Measurements from ENCODE around the gene PTPDC1.

The PTPDC1 gene

GRCh38 chr9:94144394-94144793 lies 60.1 kb downstream of the PTPDC1 start:
- H3K4me1 ChIP-seq (ENCODE audit: control insufficient read depth, insufficient read depth, low read length): peaks cover 22% of the 10 kb centered on the region
- no peaks in the 10 kb centered on the region for H3K36me3 ChIP-seq (ENCODE audit: control insufficient read depth, insufficient read depth, low read length)
- no peak overlapping the region for H3K9ac ChIP-seq (ENCODE audit: low read length)
- H3K4me3 ChIP-seq (ENCODE audit: low read depth, low read length): no peak overlapping the region
- H3K9me3 ChIP-seq (ENCODE audit: control insufficient read depth, insufficient read depth, low read depth, low read length): no peaks in the 10 kb centered on the region
- H3K27ac ChIP-seq (ENCODE audit: low read depth, low read length): no peak overlapping the region
- no peaks in the 10 kb centered on the region for H3K27me3 ChIP-seq (ENCODE audit: control insufficient read depth, insufficient read depth, low read length)

- no peak overlapping the region for H3K4me3 ChIP-seq (ENCODE audit: low read depth, low read length)
- no peaks in the 10 kb centered on the region for H3K36me3 ChIP-seq (ENCODE audit: control insufficient read depth, insufficient read depth, low read length)
These were observed 61.4 kb downstream of the PTPDC1 start for GRCh38 chr9:94145640-94146039.

GRCh38 chr9:94147776-94148175 lies 63.5 kb downstream of the PTPDC1 start:
- peaks cover 36% of the 10 kb centered on the region for H3K4me1 ChIP-seq (ENCODE audit: control insufficient read depth, insufficient read depth, low read length)
- no peaks in the 10 kb centered on the region for H3K27me3 ChIP-seq (ENCODE audit: control insufficient read depth, insufficient read depth, low read length)
- no peak overlapping the region for H3K9ac ChIP-seq (ENCODE audit: low read length)
- no peak overlapping the region for H3K27ac ChIP-seq (ENCODE audit: low read depth, low read length)
- H3K9me3 ChIP-seq (ENCODE audit: control insufficient read depth, insufficient read depth, low read depth, low read length): no peaks in the 10 kb centered on the region
- no peaks in the 10 kb centered on the region for H3K36me3 ChIP-seq (ENCODE audit: control insufficient read depth, insufficient read depth, low read length)
- H3K4me3 ChIP-seq (ENCODE audit: low read depth, low read length): no peak overlapping the region

More at GRCh38 chr9:94145640-94146039, 61.4 kb downstream of the PTPDC1 start:
- H3K9me3 ChIP-seq (ENCODE audit: control insufficient read depth, insufficient read depth, low read depth, low read length): no peaks in the 10 kb centered on the region
- no peak overlapping the region for H3K27ac ChIP-seq (ENCODE audit: low read depth, low read length)
- no peak overlapping the region for H3K9ac ChIP-seq (ENCODE audit: low read length)
- H3K4me1 ChIP-seq (ENCODE audit: control insufficient read depth, insufficient read depth, low read length): peaks cover 34% of the 10 kb centered on the region
- H3K27me3 ChIP-seq (ENCODE audit: control insufficient read depth, insufficient read depth, low read length): no peaks in the 10 kb centered on the region

GRCh38 chr9:94148419-94148818 lies 64.2 kb downstream of the PTPDC1 start:
- Histone ChIP-seq H3K36me3 (ENCODE audit: control insufficient read depth, insufficient read depth, low read length) (no peaks in the 10 kb centered on the region), H3K27me3 (ENCODE audit: control insufficient read depth, insufficient read depth, low read length) (no peaks in the 10 kb centered on the region), H3K9ac (ENCODE audit: low read length) (no peak overlapping the region), H3K4me3 (ENCODE audit: low read depth, low read length) (no peak overlapping the region), H3K27ac (ENCODE audit: low read depth, low read length) (no peak overlapping the region), H3K4me1 (ENCODE audit: control insufficient read depth, insufficient read depth, low read length) (peaks cover 36% of the 10 kb centered on the region), H3K9me3 (ENCODE audit: control insufficient read depth, insufficient read depth, low read depth, low read length) (no peaks in the 10 kb centered on the region)

GRCh38 chr9:94149696-94150095 lies 65.4 kb downstream of the PTPDC1 start:
- H3K4me1 ChIP-seq (ENCODE audit: control insufficient read depth, insufficient read depth, low read length): peaks cover 36% of the 10 kb centered on the region
- H3K27ac ChIP-seq (ENCODE audit: low read depth, low read length): no peak overlapping the region
- H3K9me3 ChIP-seq (ENCODE audit: control insufficient read depth, insufficient read depth, low read depth, low read length): peaks cover 5% of the 10 kb centered on the region; the same call in 1 of the 2 replicates
- H3K27me3 ChIP-seq (ENCODE audit: control insufficient read depth, insufficient read depth, low read length): no peaks in the 10 kb centered on the region
- no peaks in the 10 kb centered on the region for H3K36me3 ChIP-seq (ENCODE audit: control insufficient read depth, insufficient read depth, low read length)
- H3K4me3 ChIP-seq (ENCODE audit: low read depth, low read length): no peak overlapping the region
- no peak overlapping the region for H3K9ac ChIP-seq (ENCODE audit: low read length)

GRCh38 chr9:94150279-94150828 lies 66.1 kb downstream of the PTPDC1 start:
- Histone ChIP-seq H3K27me3 (ENCODE audit: control insufficient read depth, insufficient read depth, low read length) (no peaks in the 10 kb centered on the region), H3K9ac (ENCODE audit: low read length) (no peak overlapping the region), H3K4me1 (ENCODE audit: control insufficient read depth, insufficient read depth, low read length) (peaks cover 36% of the 10 kb centered on the region), H3K9me3 (ENCODE audit: control insufficient read depth, insufficient read depth, low read depth, low read length) (peaks cover 5% of the 10 kb centered on the region; the same call in 1 of the 2 replicates), H3K4me3 (ENCODE audit: low read depth, low read length) (no peak overlapping the region), H3K36me3 (ENCODE audit: control insufficient read depth, insufficient read depth, low read length) (no peaks in the 10 kb centered on the region), H3K27ac (ENCODE audit: low read depth, low read length) (no peak overlapping the region)

GRCh38 chr9:94150890-94151650 lies 66.8 kb downstream of the PTPDC1 start:
- Histone ChIP-seq H3K9ac (ENCODE audit: low read length) (no peak overlapping the region), H3K27me3 (ENCODE audit: control insufficient read depth, insufficient read depth, low read length) (no peaks in the 10 kb centered on the region), H3K4me3 (ENCODE audit: low read depth, low read length) (no peak overlapping the region), H3K36me3 (ENCODE audit: control insufficient read depth, insufficient read depth, low read length) (no peaks in the 10 kb centered on the region), H3K4me1 (ENCODE audit: control insufficient read depth, insufficient read depth, low read length) (peaks cover 36% of the 10 kb centered on the region), H3K27ac (ENCODE audit: low read depth, low read length) (no peak overlapping the region), H3K9me3 (ENCODE audit: control insufficient read depth, insufficient read depth, low read depth, low read length) (peaks cover 5% of the 10 kb centered on the region; the same call in 1 of the 2 replicates)

GRCh38 chr9:94153905-94154304 lies 69.6 kb downstream of the PTPDC1 start:
- H3K4me3 ChIP-seq (ENCODE audit: low read depth, low read length): no peak overlapping the region

GRCh38 chr9:94156348-94157049 lies 72.2 kb downstream of the PTPDC1 start:
- Histone ChIP-seq H3K9ac (ENCODE audit: low read length) (no peak overlapping the region), H3K27me3 (ENCODE audit: control insufficient read depth, insufficient read depth, low read length) (no peaks in the 10 kb centered on the region), H3K9me3 (ENCODE audit: control insufficient read depth, insufficient read depth, low read depth, low read length) (peaks cover 5% of the 10 kb centered on the region; the same call in 1 of the 2 replicates), H3K27ac (ENCODE audit: low read depth, low read length) (no peak overlapping the region), H3K36me3 (ENCODE audit: control insufficient read depth, insufficient read depth, low read length) (no peaks in the 10 kb centered on the region), H3K4me1 (ENCODE audit: control insufficient read depth, insufficient read depth, low read length) (peaks cover 4% of the 10 kb centered on the region; the same call in 1 of the 2 replicates), H3K4me3 (ENCODE audit: low read depth, low read length) (no peak overlapping the region)

More at GRCh38 chr9:94153905-94154304, 69.6 kb downstream of the PTPDC1 start:
- H3K9me3 ChIP-seq (ENCODE audit: control insufficient read depth, insufficient read depth, low read depth, low read length): peaks cover 5% of the 10 kb centered on the region; the same call in 1 of the 2 replicates
- no peak overlapping the region for H3K27ac ChIP-seq (ENCODE audit: low read depth, low read length)
- H3K36me3 ChIP-seq (ENCODE audit: control insufficient read depth, insufficient read depth, low read length): no peaks in the 10 kb centered on the region
- peaks cover 28% of the 10 kb centered on the region for H3K4me1 ChIP-seq (ENCODE audit: control insufficient read depth, insufficient read depth, low read length)
- H3K27me3 ChIP-seq (ENCODE audit: control insufficient read depth, insufficient read depth, low read length): no peaks in the 10 kb centered on the region
- H3K9ac ChIP-seq (ENCODE audit: low read length): no peak overlapping the region

GRCh38 chr9:94157050-94157801 lies 73.0 kb downstream of the PTPDC1 start:
- Histone ChIP-seq H3K9me3 (ENCODE audit: control insufficient read depth, insufficient read depth, low read depth, low read length) (peaks cover 5% of the 10 kb centered on the region; the same call in 1 of the 2 replicates), H3K27me3 (ENCODE audit: control insufficient read depth, insufficient read depth, low read length) (no peaks in the 10 kb centered on the region), H3K27ac (ENCODE audit: low read depth, low read length) (no peak overlapping the region), H3K4me3 (ENCODE audit: low read depth, low read length) (no peak overlapping the region), H3K4me1 (ENCODE audit: control insufficient read depth, insufficient read depth, low read length) (no peaks in the 10 kb centered on the region), H3K36me3 (ENCODE audit: control insufficient read depth, insufficient read depth, low read length) (no peaks in the 10 kb centered on the region), H3K9ac (ENCODE audit: low read length) (no peak overlapping the region)
